ENCODE measurements around the gene EIF3L.

The EIF3L gene

DNA sequence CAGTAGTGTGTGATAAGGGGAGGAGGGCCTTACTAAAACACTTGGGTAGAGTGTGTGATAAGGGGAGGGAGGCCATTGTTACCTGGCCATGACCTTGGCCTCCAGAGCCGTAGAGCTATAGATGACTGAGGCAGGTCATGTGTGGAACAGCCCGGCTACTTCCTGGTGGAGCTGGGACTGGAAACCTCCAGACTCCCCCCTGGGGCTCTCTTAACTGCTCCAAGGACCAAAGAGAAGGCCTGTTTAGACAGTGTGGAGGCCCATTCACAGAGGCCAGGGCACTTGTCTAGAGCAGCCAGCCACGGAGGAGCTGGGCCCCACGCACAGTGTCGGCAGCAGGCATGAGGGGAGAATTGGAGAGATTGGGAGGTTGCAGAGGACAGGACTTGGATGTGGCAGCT is 44.4 kb downstream of the EIF3L start:
- TF ChIP-seq POLR2AphosphoS5 (IDR thresholded peaks at IDR 0.05; ENCODE audit: low read depth), result 0 out of 2 replicates have a peak, but pooled peaks have one; percentile 20
- no peak for TF ChIP-seq SPI1 (IDR thresholded peaks at IDR 0.05; ENCODE audit: borderline replicate concordance, low read depth)
- TF ChIP-seq, protein P1, sequence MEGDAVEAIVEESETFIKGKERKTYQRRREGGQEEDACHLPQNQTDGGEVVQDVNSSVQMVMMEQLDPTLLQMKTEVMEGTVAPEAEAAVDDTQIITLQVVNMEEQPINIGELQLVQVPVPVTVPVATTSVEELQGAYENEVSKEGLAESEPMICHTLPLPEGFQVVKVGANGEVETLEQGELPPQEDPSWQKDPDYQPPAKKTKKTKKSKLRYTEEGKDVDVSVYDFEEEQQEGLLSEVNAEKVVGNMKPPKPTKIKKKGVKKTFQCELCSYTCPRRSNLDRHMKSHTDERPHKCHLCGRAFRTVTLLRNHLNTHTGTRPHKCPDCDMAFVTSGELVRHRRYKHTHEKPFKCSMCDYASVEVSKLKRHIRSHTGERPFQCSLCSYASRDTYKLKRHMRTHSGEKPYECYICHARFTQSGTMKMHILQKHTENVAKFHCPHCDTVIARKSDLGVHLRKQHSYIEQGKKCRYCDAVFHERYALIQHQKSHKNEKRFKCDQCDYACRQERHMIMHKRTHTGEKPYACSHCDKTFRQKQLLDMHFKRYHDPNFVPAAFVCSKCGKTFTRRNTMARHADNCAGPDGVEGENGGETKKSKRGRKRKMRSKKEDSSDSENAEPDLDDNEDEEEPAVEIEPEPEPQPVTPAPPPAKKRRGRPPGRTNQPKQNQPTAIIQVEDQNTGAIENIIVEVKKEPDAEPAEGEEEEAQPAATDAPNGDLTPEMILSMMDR (IDR thresholded peaks at IDR 0.05; ENCODE audit: insufficient read depth, low read length), result no peak

DNA sequence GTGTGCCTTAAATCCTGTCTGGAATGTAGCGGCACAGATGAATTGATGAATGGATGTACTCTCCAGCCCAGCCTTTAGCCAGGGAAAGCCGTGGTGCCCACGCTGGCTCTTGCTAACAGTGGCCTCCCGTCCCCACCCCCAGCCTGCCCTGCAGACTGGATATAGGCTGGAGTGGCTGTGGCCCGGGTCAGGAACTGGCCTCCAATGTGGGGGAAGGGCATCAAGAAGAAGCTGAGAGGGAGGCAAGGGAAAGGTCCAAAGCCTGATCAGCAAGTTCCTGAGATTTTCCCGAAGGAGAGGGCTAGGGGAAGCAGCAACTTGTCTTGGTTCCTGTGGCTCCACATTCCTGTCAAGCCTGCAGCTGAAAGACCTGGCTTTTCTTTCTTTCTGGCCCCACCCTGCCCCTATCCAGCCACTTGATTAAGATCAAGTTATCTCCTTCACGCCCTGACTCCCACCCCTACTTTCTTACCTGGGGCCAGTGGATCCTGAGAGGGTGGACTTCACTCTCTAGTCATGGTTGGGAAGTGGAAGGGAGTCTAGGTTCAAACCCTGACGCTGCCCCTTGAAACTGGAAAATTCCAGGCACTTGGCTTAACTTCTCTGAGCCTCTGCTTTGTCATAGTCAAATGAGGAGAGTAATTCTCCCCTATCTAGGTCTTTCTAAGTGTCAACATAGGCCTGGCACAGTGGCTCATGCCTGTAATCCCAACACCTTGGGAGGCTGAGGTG is 45.9 kb downstream of the EIF3L start:
- Histone ChIP-seq H3K27me3 (ENCODE audit: insufficient read depth, poor library complexity, severe bottlenecking) (no peaks in the 10 kb centered on the region), H3K4me3 (replicated peaks; ENCODE audit: insufficient read depth, low read length) (no peak overlapping the region), H3K27ac (replicated peaks) (no peak overlapping the region)
- no peak for DNase-seq (ENCODE audit: low read depth in 1 of 2, low spot score in 1 of 2)
- TF ChIP-seq, protein P2, sequence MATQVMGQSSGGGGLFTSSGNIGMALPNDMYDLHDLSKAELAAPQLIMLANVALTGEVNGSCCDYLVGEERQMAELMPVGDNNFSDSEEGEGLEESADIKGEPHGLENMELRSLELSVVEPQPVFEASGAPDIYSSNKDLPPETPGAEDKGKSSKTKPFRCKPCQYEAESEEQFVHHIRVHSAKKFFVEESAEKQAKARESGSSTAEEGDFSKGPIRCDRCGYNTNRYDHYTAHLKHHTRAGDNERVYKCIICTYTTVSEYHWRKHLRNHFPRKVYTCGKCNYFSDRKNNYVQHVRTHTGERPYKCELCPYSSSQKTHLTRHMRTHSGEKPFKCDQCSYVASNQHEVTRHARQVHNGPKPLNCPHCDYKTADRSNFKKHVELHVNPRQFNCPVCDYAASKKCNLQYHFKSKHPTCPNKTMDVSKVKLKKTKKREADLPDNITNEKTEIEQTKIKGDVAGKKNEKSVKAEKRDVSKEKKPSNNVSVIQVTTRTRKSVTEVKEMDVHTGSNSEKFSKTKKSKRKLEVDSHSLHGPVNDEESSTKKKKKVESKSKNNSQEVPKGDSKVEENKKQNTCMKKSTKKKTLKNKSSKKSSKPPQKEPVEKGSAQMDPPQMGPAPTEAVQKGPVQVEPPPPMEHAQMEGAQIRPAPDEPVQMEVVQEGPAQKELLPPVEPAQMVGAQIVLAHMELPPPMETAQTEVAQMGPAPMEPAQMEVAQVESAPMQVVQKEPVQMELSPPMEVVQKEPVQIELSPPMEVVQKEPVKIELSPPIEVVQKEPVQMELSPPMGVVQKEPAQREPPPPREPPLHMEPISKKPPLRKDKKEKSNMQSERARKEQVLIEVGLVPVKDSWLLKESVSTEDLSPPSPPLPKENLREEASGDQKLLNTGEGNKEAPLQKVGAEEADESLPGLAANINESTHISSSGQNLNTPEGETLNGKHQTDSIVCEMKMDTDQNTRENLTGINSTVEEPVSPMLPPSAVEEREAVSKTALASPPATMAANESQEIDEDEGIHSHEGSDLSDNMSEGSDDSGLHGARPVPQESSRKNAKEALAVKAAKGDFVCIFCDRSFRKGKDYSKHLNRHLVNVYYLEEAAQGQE (IDR thresholded peaks at IDR 0.05; ENCODE audit: insufficient replicate concordance, low read depth), result no peak
- TF ChIP-seq GABPA (IDR thresholded peaks at IDR 0.05; ENCODE audit: low read depth) (no peak), SPI1 (IDR thresholded peaks at IDR 0.05; ENCODE audit: borderline replicate concordance, low read depth) (no peak), POLR2AphosphoS5 (IDR thresholded peaks at IDR 0.05; ENCODE audit: low read depth) (no peak)
- TF ChIP-seq, protein P1 (IDR thresholded peaks at IDR 0.05; ENCODE audit: insufficient read depth, low read length), result no peak

More for the DNA sequence above, 44.4 kb downstream of the EIF3L start:
- Histone ChIP-seq H3K4me3 (replicated peaks; ENCODE audit: insufficient read depth, low read length) (no peak overlapping the region), H3K27ac (replicated peaks) (no peak overlapping the region), H3K27me3 (ENCODE audit: insufficient read depth, poor library complexity, severe bottlenecking) (no peaks in the 10 kb centered on the region)
- DNase-seq (ENCODE audit: low read depth in 1 of 2, low spot score in 1 of 2), result no peak

DNA sequence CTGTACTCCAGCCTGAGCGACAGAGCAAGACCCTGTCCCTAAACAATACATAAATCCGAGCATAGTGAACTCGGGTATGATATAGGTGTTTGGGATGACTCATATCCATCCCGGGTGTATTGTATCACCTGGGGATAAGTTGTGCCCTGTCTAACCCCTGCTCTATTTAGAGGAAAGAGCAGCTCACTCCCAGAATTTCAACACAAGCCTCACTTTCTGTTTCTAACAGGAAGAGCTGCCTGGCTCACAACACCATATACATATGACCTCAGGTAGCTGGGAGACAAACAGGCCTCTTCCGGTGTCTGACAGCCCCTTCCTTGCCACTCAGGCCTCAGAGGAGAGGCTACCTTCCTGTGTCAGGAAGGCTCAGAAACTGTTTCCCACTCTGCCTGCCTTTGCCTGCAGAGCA is 47.0 kb downstream of the EIF3L start:
- Histone ChIP-seq H3K27ac (replicated peaks) (peak overlapping the region; percentile 48), H3K27me3 (ENCODE audit: insufficient read depth, poor library complexity, severe bottlenecking) (no peaks in the 10 kb centered on the region), H3K4me3 (replicated peaks; ENCODE audit: insufficient read depth, low read length) (no peak overlapping the region)
- no peak for TF ChIP-seq POLR2AphosphoS5 (IDR thresholded peaks at IDR 0.05; ENCODE audit: low read depth)
- TF ChIP-seq, protein P1 (IDR thresholded peaks at IDR 0.05; ENCODE audit: insufficient read depth, low read length), result no peak
- TF ChIP-seq GABPA (IDR thresholded peaks at IDR 0.05; ENCODE audit: low read depth), result no peak
- TF ChIP-seq, protein P2 (IDR thresholded peaks at IDR 0.05; ENCODE audit: insufficient replicate concordance, low read depth), result no peak
- TF ChIP-seq SPI1 (IDR thresholded peaks at IDR 0.05; ENCODE audit: borderline replicate concordance, low read depth), result no peak
- peak; percentile 35 to 57 for DNase-seq (ENCODE audit: low read depth in 1 of 2, low spot score in 1 of 2)
